Kidney (tissue), 14 donors: ENCODE results near the gene LAMTOR5. TPM values are rescaled to one million over a fixed set of nuclear protein-coding genes. Genes with fewer than 3 reads are reported as not detected.
"Not testable (repeated sequence)": the region's sequence is repeated elsewhere in the genome, so short reads cannot be mapped to it uniquely, and the experiment has no call there.

Experiments
- DNase-seq, 5 donors: peaks; one replicate each; pipeline ENCODE4 v3.0.0-alpha.2; 2013 to 2020
- FAIRE-seq: peaks from 2 replicates; lab custom pipeline; 2012; peaks lifted over from hg19 to GRCh38; lab: Jason Lieb, UNC
- H3K27ac ChIP-seq, 2 donors: one replicate each; pipeline ENCODE4 v1.7.0; 2013; ENCODE audit warnings: low read depth in 2 of 2, low read length in 2 of 2, inconsistent platforms in 1 of 2
- H3K27me3 ChIP-seq: one replicate; pipeline ENCODE4 v1.7.1; 2013; ENCODE audit warnings: low read length, inconsistent platforms; ENCODE audit not compliant: control insufficient read depth, insufficient read depth
- H3K36me3 ChIP-seq, 3 donors: one replicate each; pipeline versions ENCODE4 v1.7.0 to v1.7.1; 2013; ENCODE audit warnings: low read length in 3 of 3, control low read depth in 1 of 3, inconsistent platforms in 1 of 3; ENCODE audit not compliant: insufficient read depth in 3 of 3, control insufficient read depth in 2 of 3
- H3K4me1 ChIP-seq, 3 donors: one replicate each; pipeline versions ENCODE4 v1.7.0 to v1.7.1; 2013; ENCODE audit warnings: low read length in 3 of 3, inconsistent platforms in 1 of 3, low read depth in 1 of 3; ENCODE audit not compliant: control insufficient read depth in 2 of 3, insufficient read depth in 2 of 3
- H3K4me3 ChIP-seq, 3 donors: one replicate each; pipeline versions ENCODE4 v1.7.0 to v1.8.1; 2013; ENCODE audit warnings: low read length in 3 of 3, control low read depth in 1 of 3, inconsistent platforms in 1 of 3
- H3K9ac ChIP-seq, 3 donors: one replicate each; pipeline versions ENCODE4 v1.7.0 to v1.7.1; 2013; ENCODE audit warnings: low read length in 3 of 3, control low read depth in 1 of 3, inconsistent platforms in 1 of 3
- H3K9me3 ChIP-seq, 3 donors: one replicate each; pipeline versions ENCODE4 v1.7.0 to v1.7.1; 2013; ENCODE audit warnings: low read length in 3 of 3, control low read depth in 1 of 3, inconsistent platforms in 1 of 3; ENCODE audit not compliant: control insufficient read depth in 2 of 3, insufficient read depth in 1 of 3
- CTCF ChIP-seq: IDR thresholded peaks from 3 replicates; pipeline ENCODE4 v1.5.1; 2012; ENCODE audit warnings: mild to moderate bottlenecking, moderate library complexity, borderline replicate concordance; ENCODE audit not compliant: insufficient read depth; ENCODE audit errors: extremely low read depth
- intact Hi-C: fragments of 100-400 bp; cut with DNase I; formaldehyde crosslinking; loops from one replicate; pipeline ENCODE4 v1.11.1; 2022
- polyA plus RNA-seq: library from polyadenylated mRNA; stranded (reverse); fragments of 350-450 nt; fragmentation: Illumina TruSeq; extraction: RNeasy Lipid Tissue Mini Kit (QIAGEN cat#74804); gene quantifications from one replicate; pipeline ENCODE4 v1.2.3, GENCODE V29; 2014; ENCODE audit warnings: low read depth, low replicate concordance; ENCODE audit not compliant: insufficient read depth
- total RNA-seq: library from RNA; stranded (reverse); fragmentation: NEBNext Ultra II Directional; extraction: Animal tissue kit (Norgen Biotek cat#: 25700); gene quantifications from one replicate; pipeline ENCODE4 v1.2.1, GENCODE V29; 2021
- donor health status: control.
- donor health status: control.
- donor health status: control.
- donor health status: control.
- donor health status: control.
- donor health status: DM: yes; HTN: yes; CAD: no.
- donor health status: Normal renal cell carcinoma (clear cell type).

Gene LAMTOR5
- total and polyA plus RNA-seq, 2 donors from 2014 or later: 183 to 600 TPM

DNA sequence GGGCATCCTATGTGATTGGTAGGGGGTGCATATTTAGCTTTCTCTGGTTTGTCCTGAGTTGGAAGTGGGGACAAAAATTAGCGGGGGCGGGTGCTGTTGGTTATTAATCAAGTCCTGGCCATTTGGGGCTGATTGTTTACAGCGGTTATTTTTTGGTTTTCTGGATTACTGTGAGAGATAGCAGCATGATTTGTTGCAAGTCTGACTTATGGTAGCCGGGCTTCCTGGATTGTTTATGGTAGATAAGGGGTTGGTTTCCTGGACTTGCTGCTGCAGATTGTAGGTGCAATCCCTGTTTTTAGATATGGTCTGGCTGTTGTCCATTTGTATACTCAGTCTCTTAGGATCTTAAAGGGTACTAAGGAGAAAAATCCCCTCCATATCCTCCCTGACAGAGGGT, 31.4 kb upstream of the LAMTOR5 start:
- no peaks in the 10 kb centered on the region for H3K9me3 ChIP-seq
- H3K27ac ChIP-seq: no peak overlapping the region
- H3K36me3 ChIP-seq: no peaks in the 10 kb centered on the region
- FAIRE-seq (no peak), DNase-seq (peak in 1 of 5 donors; percentile 0)
- no peak overlapping the region for H3K9ac ChIP-seq
- H3K27me3 ChIP-seq: no peaks in the 10 kb centered on the region
- intact Hi-C loops: no loop called here
- no peak for TF ChIP-seq CTCF
- no peak overlapping the region for H3K4me3 ChIP-seq
- H3K4me1 ChIP-seq: no peaks in the 10 kb centered on the region

GRCh38 chr1:110437645-110438299, 30.3 kb upstream of the LAMTOR5 start:
- peak in 1 of 5 donors; percentile 21 for DNase-seq

DNA sequence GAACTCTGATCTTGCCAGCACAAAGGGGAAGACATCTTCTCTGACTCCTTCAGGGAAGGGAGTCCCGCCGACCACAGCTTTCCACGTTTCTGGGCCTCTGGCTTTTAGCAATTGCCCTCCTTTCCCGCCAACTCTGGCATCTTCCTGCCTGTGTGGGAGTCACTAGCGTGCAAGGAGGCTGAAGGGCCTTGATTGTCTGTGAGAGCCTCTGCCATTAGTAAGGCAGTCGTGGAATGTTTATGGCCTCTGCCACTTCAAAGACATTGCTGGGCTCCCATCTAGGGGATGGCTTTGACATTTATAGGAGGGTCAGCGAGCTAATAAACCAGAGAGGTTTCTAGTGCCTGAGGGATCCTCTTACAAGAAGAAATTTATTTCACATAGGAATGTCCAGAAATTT, 29.1 kb upstream of the LAMTOR5 start:
- no peaks in the 10 kb centered on the region for H3K36me3 ChIP-seq
- intact Hi-C loops: no loop called here
- no peaks in the 10 kb centered on the region for H3K9me3 ChIP-seq
- no peak overlapping the region for H3K4me3 ChIP-seq
- no peak for FAIRE-seq
- H3K27ac ChIP-seq: no peak overlapping the region
- H3K9ac ChIP-seq: no peak overlapping the region
- H3K4me1 ChIP-seq: no peaks in the 10 kb centered on the region
- no peaks in the 10 kb centered on the region for H3K27me3 ChIP-seq
- DNase-seq: peak; percentile 32 to 86 (median 74)
- no peak for TF ChIP-seq CTCF

More at GRCh38 chr1:110437645-110438299, 30.3 kb upstream of the LAMTOR5 start:
- H3K9ac ChIP-seq, H3K4me3 ChIP-seq, intact Hi-C loops, FAIRE-seq, H3K4me1 ChIP-seq, H3K27ac ChIP-seq, H3K36me3 ChIP-seq, H3K27me3 ChIP-seq, H3K9me3 ChIP-seq: not testable (repeated sequence)

DNA sequence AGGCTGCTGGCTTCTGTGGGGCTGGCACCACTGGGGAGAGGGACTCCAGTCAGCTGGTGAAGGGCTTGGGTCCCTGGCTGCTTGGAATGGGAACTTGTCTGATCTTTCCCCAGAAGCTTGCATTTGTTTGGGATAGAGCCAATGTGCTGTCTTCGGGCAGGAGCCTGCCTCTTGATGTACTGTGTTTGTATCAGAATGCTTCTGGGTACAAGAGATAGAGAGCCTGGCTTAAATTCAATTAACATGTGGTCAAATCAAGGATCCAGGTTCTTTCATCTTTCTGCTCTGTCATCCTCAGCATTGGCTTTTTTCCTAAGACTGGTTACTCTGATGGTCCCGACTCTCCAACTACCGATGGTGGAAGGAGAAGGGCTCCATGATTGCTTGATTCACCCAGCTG, 27.5 kb upstream of the LAMTOR5 start:
- no peaks in the 10 kb centered on the region for H3K27me3 ChIP-seq
- H3K4me1 ChIP-seq: no peaks in the 10 kb centered on the region
- H3K36me3 ChIP-seq: no peaks in the 10 kb centered on the region
- no peak overlapping the region for H3K4me3 ChIP-seq
- H3K27ac ChIP-seq: no peak overlapping the region
- intact Hi-C loops: no loop called here
- DNase-seq (peak in 1 of 5 donors; percentile 13), FAIRE-seq (no peak)
- H3K9ac ChIP-seq: no peak overlapping the region
- no peak for TF ChIP-seq CTCF
- H3K9me3 ChIP-seq: no peaks in the 10 kb centered on the region
